Ascending aorta (tissue), 2 donors: ENCODE measurements around the gene SLC30A4. TPM values are rescaled to one million over a fixed set of nuclear protein-coding genes. Genes with fewer than 3 reads are reported as not detected.

Experiments used
- DNase-seq, 2 donors: peaks; one replicate each; pipeline ENCODE4 v3.0.0-alpha.2; 2019; ENCODE audit warnings: low spot score in 2 of 2
- H3K27ac ChIP-seq, 2 donors: fragments of 200-600 bp; sonication (generic); one replicate each; pipeline ENCODE4 v1.5.1; 2016 to 2017; ENCODE audit warnings: mild to moderate bottlenecking in 1 of 2
- H3K27me3 ChIP-seq: fragments of 200-600 bp; sonication (generic); one replicate; pipeline ENCODE4 v1.5.1; 2017
- H3K36me3 ChIP-seq, 2 donors: fragments of 200-600 bp; sonication (generic); one replicate each; pipeline ENCODE4 v1.5.1; 2016
- H3K4me1 ChIP-seq, 2 donors: fragments of 200-600 bp; sonication (generic); one replicate each; pipeline ENCODE4 v1.5.1; 2016 to 2017; ENCODE audit warnings: mild to moderate bottlenecking in 1 of 2
- H3K4me3 ChIP-seq, 2 donors: fragments of 200-600 bp; sonication (generic); one replicate each; pipeline ENCODE4 v1.5.1; 2016 to 2017; ENCODE audit warnings: mild to moderate bottlenecking in 1 of 2
- H3K9me3 ChIP-seq, 2 donors: fragments of 200-600 bp; sonication (generic); one replicate each; pipeline ENCODE4 v1.5.1; 2016
- CTCF ChIP-seq, 3 experiments: fragments of 200-600 bp in 2 of 3; fragments of 450-650 bp in 1 of 3; sonication (generic) in 2 of 3; IDR thresholded peaks; one replicate each; pipeline ENCODE4 v1.5.1; 2016 to 2019; ENCODE audit warnings: antibody characterized with exemption in 3 of 3, mild to moderate bottlenecking in 1 of 3, moderate library complexity in 1 of 3
- intact Hi-C: fragments of 100-400 bp; cut with DNase I; formaldehyde crosslinking; loops from one replicate; pipeline ENCODE4 v1.15.1; 2023
- total RNA-seq: library from RNA; depleted of rRNA; stranded (reverse); fragments of >200 nt; gene quantifications from one replicate; pipeline ENCODE4 v1.1.0, GENCODE V29; 2016

The SLC30A4 gene
- total RNA-seq, 1 donor from 2014 or later, result 3.4 TPM

GRCh38 chr15:45486317-45486716 is 36.2 kb downstream of the SLC30A4 start:
- H3K4me1 ChIP-seq, result no peaks in the 10 kb centered on the region
- H3K27me3 ChIP-seq, result no peaks in the 10 kb centered on the region
- no peaks in the 10 kb centered on the region for H3K9me3 ChIP-seq
- no peak overlapping the region for H3K27ac ChIP-seq
- intact Hi-C loops, result no loop called here
- peaks cover 17 to 20% of the 10 kb centered on the region in 2 donors for H3K36me3 ChIP-seq
- H3K4me3 ChIP-seq, result no peak overlapping the region
- no peak for DNase-seq
- TF ChIP-seq CTCF (IDR thresholded peaks at IDR 0.05), result no peak

- intact Hi-C loops, result no loop called here
- Histone ChIP-seq H3K27me3 (no peaks in the 10 kb centered on the region), H3K27ac (no peak overlapping the region), H3K4me1 (no peaks in the 10 kb centered on the region), H3K4me3 (no peak overlapping the region), H3K36me3 (peaks cover 3 to 7% of the 10 kb centered on the region in 2 donors), H3K9me3 (no peaks in the 10 kb centered on the region)
- TF ChIP-seq CTCF (IDR thresholded peaks at IDR 0.05), result no peak
- no peak for DNase-seq
Measured at GRCh38 chr15:45481135-45481534, 41.4 kb downstream of the SLC30A4 start.

- H3K27me3 ChIP-seq, result no peaks in the 10 kb centered on the region
- intact Hi-C loops, result no loop called here
- no peaks in the 10 kb centered on the region for H3K4me1 ChIP-seq
- no peak for DNase-seq
- H3K27ac ChIP-seq, result no peak overlapping the region
- H3K9me3 ChIP-seq, result no peaks in the 10 kb centered on the region
- no peak overlapping the region for H3K4me3 ChIP-seq
- H3K36me3 ChIP-seq, result no peaks in the 10 kb centered on the region
- no peak for TF ChIP-seq CTCF (IDR thresholded peaks at IDR 0.05)
Measured at GRCh38 chr15:45476410-45476809, 46.1 kb downstream of the SLC30A4 start.

GRCh38 chr15:45474799-45475198 is 47.8 kb downstream of the SLC30A4 start:
- H3K4me3 ChIP-seq, result no peak overlapping the region
- no peak overlapping the region for H3K27ac ChIP-seq
- intact Hi-C loops, result no loop called here
- no peaks in the 10 kb centered on the region for H3K4me1 ChIP-seq
- no peaks in the 10 kb centered on the region for H3K36me3 ChIP-seq
- TF ChIP-seq CTCF (IDR thresholded peaks at IDR 0.05), result no peak
- no peaks in the 10 kb centered on the region for H3K9me3 ChIP-seq
- no peak for DNase-seq
- H3K27me3 ChIP-seq, result no peaks in the 10 kb centered on the region

GRCh38 chr15:45473068-45473467 is 49.5 kb downstream of the SLC30A4 start:
- DNase-seq, result no peak
- intact Hi-C loops, result no loop called here
- no peak overlapping the region for H3K4me3 ChIP-seq
- no peak overlapping the region for H3K27ac ChIP-seq
- no peaks in the 10 kb centered on the region for H3K27me3 ChIP-seq
- no peaks in the 10 kb centered on the region for H3K9me3 ChIP-seq
- H3K4me1 ChIP-seq, result no peaks in the 10 kb centered on the region
- TF ChIP-seq CTCF (IDR thresholded peaks at IDR 0.05), result no peak
- H3K36me3 ChIP-seq, result no peaks in the 10 kb centered on the region

- H3K4me1 ChIP-seq, result no peaks in the 10 kb centered on the region
- no peak overlapping the region for H3K4me3 ChIP-seq
- no peaks in the 10 kb centered on the region for H3K9me3 ChIP-seq
- intact Hi-C loops, result no loop called here
- H3K27ac ChIP-seq, result no peak overlapping the region
- no peaks in the 10 kb centered on the region for H3K27me3 ChIP-seq
- no peak for TF ChIP-seq CTCF (IDR thresholded peaks at IDR 0.05)
- no peaks in the 10 kb centered on the region for H3K36me3 ChIP-seq
- no peak for DNase-seq
Measured at GRCh38 chr15:45471151-45471550, 51.4 kb downstream of the SLC30A4 start.
